ENCODE measurements around the gene ITGBL1.

DNA sequence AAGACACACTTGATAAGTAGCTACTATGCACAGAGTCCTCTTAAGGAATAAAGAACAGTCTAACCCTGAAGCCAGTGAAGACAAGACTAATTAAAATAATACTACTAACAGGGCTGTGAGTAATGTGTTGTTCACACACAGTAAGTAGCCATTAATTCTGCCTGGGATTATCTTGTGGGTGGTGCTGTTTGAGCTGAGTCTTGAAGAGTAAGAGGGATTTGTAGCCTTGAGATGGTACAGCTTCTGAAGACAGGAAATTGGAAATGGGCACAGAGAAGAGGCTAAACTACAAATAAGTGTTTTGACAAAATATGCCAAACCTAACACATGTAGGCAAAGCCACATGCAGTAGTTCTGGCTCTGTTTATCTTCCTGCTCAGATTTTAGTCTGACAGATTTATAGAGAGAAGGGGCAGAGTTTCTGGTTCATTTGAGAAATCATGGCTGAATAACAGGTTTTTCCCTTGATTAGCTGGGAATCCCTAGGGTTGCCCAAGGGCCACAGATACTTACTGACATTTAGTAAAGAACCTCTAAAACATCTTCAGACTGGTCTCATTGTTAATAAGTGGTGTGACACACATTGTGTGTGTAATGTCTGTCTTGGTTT is 38.0 kb downstream of the ITGBL1 start:
- TF ChIP-seq CTCF (conservative IDR thresholded peaks at IDR 0.05; ENCODE audit: low read depth, low read length) (no peak), EZH2phosphoT487 (IDR thresholded peaks at IDR 0.05; ENCODE audit: borderline replicate concordance, low read length) (no peak), EZH2 (IDR thresholded peaks at IDR 0.05; ENCODE audit: low read length, unreplicated experiment) (no peak)
